H1 (cell line): ENCODE measurements around the gene FBXO30. TPM values are rescaled to one million over a fixed set of nuclear protein-coding genes. Genes with fewer than 3 reads are reported as not detected.

Experiments used
- FOSL1 ChIP-seq: IDR thresholded peaks from 2 replicates; pipeline ENCODE4 v1.6.1; 2011; ENCODE audit warnings: mild to moderate bottlenecking, low read depth, low read length, moderate library complexity; ENCODE audit not compliant: insufficient read depth
- SUZ12 ChIP-seq: fragments of 200-600 bp; sonication (generic); IDR thresholded peaks from 2 replicates; pipeline ENCODE4 v1.6.1; 2012; ENCODE audit warnings: mild to moderate bottlenecking, inconsistent platforms, low read length, moderate library complexity, mixed read lengths
- TEAD4 ChIP-seq: IDR thresholded peaks from 2 replicates; pipeline ENCODE4 v1.6.1; 2012; ENCODE audit warnings: low read depth, low read length, inconsistent platforms, mixed read lengths
- polyA plus RNA-seq, 7 experiments: library from polyadenylated mRNA; depleted of rRNA in 3 of 7; stranded (reverse) in 5 of 7; unstranded in 2 of 7; fragments of >200 nt in 5 of 7; fragments of 200-250 nt in 2 of 7; gene quantifications; 1 replicate in 5 of 7; 2 replicates in 1 of 7; 4 replicates in 1 of 7; pipeline versions ENCODE4 v1.2.1 to v1.2.3, GENCODE V29; 2011 to 2013; ENCODE audit warnings: missing spikeins in 2 of 7, mixed read lengths in 2 of 7
- total RNA-seq: library from RNA; stranded (reverse); fragmentation: NEBNext Ultra II Directional; extraction: Animal tissue kit (Norgen Biotek cat#: 25700); gene quantifications from 2 replicates; pipeline ENCODE4 v1.2.1, GENCODE V29; 2021

Gene FBXO30
- total and polyA plus RNA-seq, 2 of the 8 experiments (the other 6 are each of a cell fraction or from before 2014, with no cell fraction given): 3.9 to 18.3 TPM

- no peak for TF ChIP-seq SUZ12
- no peak for TF ChIP-seq TEAD4
- TF ChIP-seq FOSL1: no peak
These were observed 46.0 kb upstream of the FBXO30 start (continued) for GRCh38 chr6:145860562-145860961.
